ENCODE data around the gene ENHO. TPM values are rescaled to one million over a fixed set of nuclear protein-coding genes. Genes with fewer than 3 reads are reported as not detected.

The ENHO gene
- total RNA-seq, 2 experiments from 2014 or later, result 0.45 TPM; not detected in 1

- no peak for ATAC-seq (ENCODE audit: poor library complexity)
- Histone ChIP-seq H3K4me3 (ENCODE audit: low read length) (no peak overlapping the region), H3K27me3 (ENCODE audit: control insufficient read depth in 1 of 2, insufficient read depth in 2 of 2, low read length in 2 of 2) (peaks cover 14 to 18% of the 10 kb centered on the region in 2 experiments), H3K9me3 (ENCODE audit: control insufficient read depth in 1 of 2, insufficient read depth in 1 of 2, low read length in 2 of 2) (no peaks in the 10 kb centered on the region), H3K4me1 (ENCODE audit: insufficient read depth, low read length) (no peaks in the 10 kb centered on the region), H3K27ac (ENCODE audit: low read depth in 1 of 2, low read length in 2 of 2) (no peak overlapping the region), H3K36me3 (ENCODE audit: insufficient read depth, low read length) (no peaks in the 10 kb centered on the region)
- Mint-ChIP-seq H3K9me3 (no peaks in the 10 kb centered on the region), H3K4me3 (no peak overlapping the region), H3K27ac (no peak overlapping the region), H3K27me3 (peaks cover 42% of the 10 kb centered on the region), H3K36me3 (ENCODE audit: low read depth) (no peaks in the 10 kb centered on the region), H3K4me1 (ENCODE audit: low read depth) (no peaks in the 10 kb centered on the region)
- TF ChIP-seq, protein P1, sequence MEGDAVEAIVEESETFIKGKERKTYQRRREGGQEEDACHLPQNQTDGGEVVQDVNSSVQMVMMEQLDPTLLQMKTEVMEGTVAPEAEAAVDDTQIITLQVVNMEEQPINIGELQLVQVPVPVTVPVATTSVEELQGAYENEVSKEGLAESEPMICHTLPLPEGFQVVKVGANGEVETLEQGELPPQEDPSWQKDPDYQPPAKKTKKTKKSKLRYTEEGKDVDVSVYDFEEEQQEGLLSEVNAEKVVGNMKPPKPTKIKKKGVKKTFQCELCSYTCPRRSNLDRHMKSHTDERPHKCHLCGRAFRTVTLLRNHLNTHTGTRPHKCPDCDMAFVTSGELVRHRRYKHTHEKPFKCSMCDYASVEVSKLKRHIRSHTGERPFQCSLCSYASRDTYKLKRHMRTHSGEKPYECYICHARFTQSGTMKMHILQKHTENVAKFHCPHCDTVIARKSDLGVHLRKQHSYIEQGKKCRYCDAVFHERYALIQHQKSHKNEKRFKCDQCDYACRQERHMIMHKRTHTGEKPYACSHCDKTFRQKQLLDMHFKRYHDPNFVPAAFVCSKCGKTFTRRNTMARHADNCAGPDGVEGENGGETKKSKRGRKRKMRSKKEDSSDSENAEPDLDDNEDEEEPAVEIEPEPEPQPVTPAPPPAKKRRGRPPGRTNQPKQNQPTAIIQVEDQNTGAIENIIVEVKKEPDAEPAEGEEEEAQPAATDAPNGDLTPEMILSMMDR (IDR thresholded peaks at IDR 0.05), result no peak
- no peak for DNase-seq
- ChIA-PET POLR2A (no interaction called here), CTCF (no interaction called here)
- intact Hi-C loops (cut with DNase I, micrococcal nuclease), result no loop called here
Measured at GRCh38 chr9:34555002-34555348, 32.2 kb upstream of the ENHO start.

- Mint-ChIP-seq H3K4me1 (ENCODE audit: low read depth) (no peaks in the 10 kb centered on the region), H3K4me3 (no peak overlapping the region), H3K27me3 (peaks cover 41% of the 10 kb centered on the region), H3K27ac (no peak overlapping the region), H3K36me3 (ENCODE audit: low read depth) (no peaks in the 10 kb centered on the region), H3K9me3 (no peaks in the 10 kb centered on the region)
- H3K4me3 ChIP-seq (ENCODE audit: low read length), result no peak overlapping the region
- intact Hi-C loops (cut with DNase I, micrococcal nuclease), result no loop called here
- peaks cover 12 to 13% of the 10 kb centered on the region in 2 experiments for H3K27me3 ChIP-seq (ENCODE audit: control insufficient read depth in 1 of 2, insufficient read depth in 2 of 2, low read length in 2 of 2)
- no peaks in the 10 kb centered on the region for H3K4me1 ChIP-seq (ENCODE audit: insufficient read depth, low read length)
- DNase-seq (no peak), ATAC-seq (ENCODE audit: poor library complexity) (no peak)
- H3K36me3 ChIP-seq (ENCODE audit: insufficient read depth, low read length), result no peaks in the 10 kb centered on the region
- POLR2A ChIA-PET, result no interaction called here
- H3K9me3 ChIP-seq (ENCODE audit: control insufficient read depth in 1 of 2, insufficient read depth in 1 of 2, low read length in 2 of 2), result no peaks in the 10 kb centered on the region
- CTCF ChIA-PET, result no interaction called here
- TF ChIP-seq, protein P1 (IDR thresholded peaks at IDR 0.05), result no peak
- no peak overlapping the region for H3K27ac ChIP-seq (ENCODE audit: low read depth in 1 of 2, low read length in 2 of 2)
Measured at GRCh38 chr9:34554211-34555001, 31.6 kb upstream of the ENHO start.

DNA sequence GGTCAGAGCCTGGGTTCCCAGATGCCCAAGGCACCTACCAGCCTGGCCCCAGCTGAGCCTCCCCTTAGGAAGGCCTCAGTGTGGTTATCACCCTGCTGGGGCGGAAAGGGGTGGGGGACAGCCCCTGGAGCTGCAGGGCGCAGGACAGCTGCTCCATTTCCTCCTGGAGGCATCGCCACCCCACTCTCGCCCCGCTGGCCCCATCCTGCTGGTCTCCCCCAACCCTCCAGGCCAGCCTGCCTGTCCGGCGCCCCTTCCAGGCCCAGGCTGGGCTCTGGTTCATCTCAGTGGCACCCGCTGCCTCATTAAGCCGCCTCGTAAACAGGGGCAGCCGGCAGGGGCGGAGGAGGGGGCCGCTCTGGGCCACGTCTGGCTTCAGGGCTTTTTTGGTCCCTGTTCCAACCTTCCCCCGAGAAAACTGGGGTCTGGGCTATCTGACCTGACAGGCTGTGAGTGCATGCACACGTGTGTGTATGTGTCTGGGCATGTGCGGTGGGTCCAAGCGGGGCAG lies 30.8 kb upstream of the ENHO start:
- Histone ChIP-seq H3K4me1 (ENCODE audit: insufficient read depth, low read length) (no peaks in the 10 kb centered on the region), H3K27ac (ENCODE audit: low read depth in 1 of 2, low read length in 2 of 2) (no peak overlapping the region), H3K27me3 (ENCODE audit: control insufficient read depth in 1 of 2, insufficient read depth in 2 of 2, low read length in 2 of 2) (peaks cover 4 to 8% of the 10 kb centered on the region in 2 experiments), H3K4me3 (ENCODE audit: low read length) (no peak overlapping the region), H3K36me3 (ENCODE audit: insufficient read depth, low read length) (no peaks in the 10 kb centered on the region), H3K9me3 (ENCODE audit: control insufficient read depth in 1 of 2, insufficient read depth in 1 of 2, low read length in 2 of 2) (no peaks in the 10 kb centered on the region)
- peaks cover 35% of the 10 kb centered on the region for H3K27me3 Mint-ChIP-seq
- H3K4me1 Mint-ChIP-seq (ENCODE audit: low read depth), result no peaks in the 10 kb centered on the region
- DNase-seq (no peak), ATAC-seq (ENCODE audit: poor library complexity) (no peak)
- intact Hi-C loops (cut with DNase I, micrococcal nuclease), result no loop called here
- H3K9me3 Mint-ChIP-seq, result no peaks in the 10 kb centered on the region
- no peak overlapping the region for H3K27ac Mint-ChIP-seq
- TF ChIP-seq, protein P1 (IDR thresholded peaks at IDR 0.05), result no peak
- ChIA-PET CTCF (no interaction called here), POLR2A (no interaction called here)
- no peak overlapping the region for H3K4me3 Mint-ChIP-seq
- no peaks in the 10 kb centered on the region for H3K36me3 Mint-ChIP-seq (ENCODE audit: low read depth)

Measured in CD4-positive, alpha-beta T cell (primary cell).